Ureter (tissue), 1 donor: ENCODE measurements around the gene CACNB4. TPM values are rescaled to one million over a fixed set of nuclear protein-coding genes. Genes with fewer than 3 reads are reported as not detected.

Experiments used
- DNase-seq: peaks from one replicate; pipeline ENCODE4 v3.0.0-alpha.2; 2020; ENCODE audit warnings: low spot score
- total RNA-seq: library from RNA; stranded (reverse); gene quantifications from one replicate; pipeline ENCODE4 v1.2.4, GENCODE V29; 2023
- donor health status: DM: yes; HTN: yes; CAD: no.

The CACNB4 gene
- total RNA-seq, 1 donor from 2014 or later, result 3.3 TPM

- DNase-seq, result no peak
These were observed 243.7 kb downstream of the CACNB4 start for GRCh38 chr2:151855111-151855510.

- no peak for DNase-seq
These were observed 245.6 kb downstream of the CACNB4 start for GRCh38 chr2:151853070-151853758.

GRCh38 chr2:151852260-151853069 lies 246.4 kb downstream of the CACNB4 start:
- DNase-seq, result no peak

GRCh38 chr2:151851761-151852160 lies 247.1 kb downstream of the CACNB4 start:
- no peak for DNase-seq

- DNase-seq, result no peak
These were observed 249.3 kb downstream of the CACNB4 start for GRCh38 chr2:151849413-151850010.

- DNase-seq, result no peak
These were observed 253.0 kb downstream of the CACNB4 start for GRCh38 chr2:151845884-151846283.

- DNase-seq, result no peak
These were observed 253.4 kb downstream of the CACNB4 start for GRCh38 chr2:151845481-151845880.

- DNase-seq, result no peak
These were observed 254.5 kb downstream of the CACNB4 start for GRCh38 chr2:151844211-151844896.

- DNase-seq, result no peak
These were observed 255.2 kb downstream of the CACNB4 start for GRCh38 chr2:151843691-151844061.

GRCh38 chr2:151842830-151843690 lies 255.8 kb downstream of the CACNB4 start:
- no peak for DNase-seq

GRCh38 chr2:151841047-151841424 lies 257.8 kb downstream of the CACNB4 start:
- no peak for DNase-seq

GRCh38 chr2:151840216-151841046 lies 258.4 kb downstream of the CACNB4 start:
- no peak for DNase-seq

GRCh38 chr2:151837926-151838325 lies 260.9 kb downstream of the CACNB4 start:
- no peak for DNase-seq

- DNase-seq, result no peak
These were observed 264.9 kb downstream of the CACNB4 start for GRCh38 chr2:151833984-151834383.

GRCh38 chr2:151830961-151831360 lies 267.9 kb downstream of the CACNB4 start:
- DNase-seq, result no peak

- no peak for DNase-seq
These were observed 269.9 kb downstream of the CACNB4 start for GRCh38 chr2:151828890-151829324.

- peak; percentile 97 for DNase-seq
These were observed 270.5 kb downstream of the CACNB4 start, which contains the start of gene ARL5A for GRCh38 chr2:151828143-151828889. Gene ARL5A, minus strand, starts transcription at chr2:151828421. Its CDS starts 245 bp downstream, at chr2:151828176.

GRCh38 chr2:151827564-151828142 lies 271.2 kb downstream of the CACNB4 start:
- no peak for DNase-seq

GRCh38 chr2:151826737-151827157 lies 272.1 kb downstream of the CACNB4 start:
- DNase-seq, result no peak
